WI38 (cell line): ENCODE data around the gene USP6.
"Not testable (repeated sequence)": the region's sequence is repeated elsewhere in the genome, so short reads cannot be mapped to it uniquely, and the experiment has no call there.

ENCODE experiments used
- H3K4me3 ChIP-seq: 2 replicates; pipeline ENCODE4 v1.5.1; 2011; ENCODE audit warnings: low read depth, mild to moderate bottlenecking, control low read depth, low read length
- TF ChIP-seq, protein P1 (sequence below): IDR thresholded peaks from 2 replicates; pipeline ENCODE4 v1.5.1; 2012; ENCODE audit warnings: low read depth, mild to moderate bottlenecking, control low read depth, low read length

The USP6 gene

DNA sequence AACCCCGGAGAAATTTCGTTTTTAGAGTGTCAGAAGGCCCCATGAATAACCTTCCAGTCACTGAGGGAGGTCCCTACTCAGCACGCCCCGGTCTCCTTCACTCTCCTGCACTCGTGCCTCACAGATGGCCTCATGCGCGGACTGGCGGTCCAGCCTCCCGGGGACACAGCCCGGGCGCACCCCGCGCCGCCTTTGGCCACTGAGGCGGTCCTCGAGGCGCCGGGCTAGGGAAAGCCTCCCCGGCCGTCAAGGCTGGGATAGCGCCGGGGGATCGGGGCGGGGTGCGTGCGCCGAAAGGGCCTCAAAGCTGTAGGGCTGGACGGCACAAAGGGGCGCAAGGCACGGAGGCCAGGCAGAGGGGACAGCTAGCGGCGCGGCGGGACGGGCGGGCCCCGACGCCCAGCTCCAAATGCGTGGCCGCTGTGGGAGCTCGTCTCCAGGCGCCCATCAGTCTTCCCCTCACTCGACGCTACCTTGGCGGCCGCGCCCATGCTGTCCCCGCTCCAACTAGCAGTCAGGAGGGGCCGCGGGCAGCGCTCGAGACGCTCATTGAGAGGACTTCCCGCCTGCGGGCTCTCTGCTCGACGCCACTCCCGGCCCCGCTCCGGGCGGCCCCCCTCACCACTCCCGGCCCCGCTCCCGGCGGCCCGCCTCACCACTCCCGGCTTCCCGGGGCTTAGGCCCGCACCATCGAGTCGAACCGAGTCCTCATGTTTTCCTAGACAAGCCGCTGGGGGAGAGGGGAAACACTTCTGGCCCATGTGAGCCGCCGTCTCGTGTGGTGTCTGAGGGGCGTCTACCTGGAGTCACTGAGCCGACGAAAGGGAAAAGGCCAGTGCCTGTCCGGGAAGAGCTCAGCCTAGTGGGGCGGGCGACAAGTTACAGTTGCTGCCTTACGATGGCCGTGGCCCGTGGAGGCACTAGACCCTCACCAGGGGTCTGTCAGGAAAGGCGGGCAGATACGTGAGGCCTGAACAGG lies at the start of gene USP6:
USP6 (plus strand) TSS at position 360 of the 979 bp plus-strand sequence. CDS start 14,336 bp downstream, outside the sequence.
- TF ChIP-seq, protein P1, sequence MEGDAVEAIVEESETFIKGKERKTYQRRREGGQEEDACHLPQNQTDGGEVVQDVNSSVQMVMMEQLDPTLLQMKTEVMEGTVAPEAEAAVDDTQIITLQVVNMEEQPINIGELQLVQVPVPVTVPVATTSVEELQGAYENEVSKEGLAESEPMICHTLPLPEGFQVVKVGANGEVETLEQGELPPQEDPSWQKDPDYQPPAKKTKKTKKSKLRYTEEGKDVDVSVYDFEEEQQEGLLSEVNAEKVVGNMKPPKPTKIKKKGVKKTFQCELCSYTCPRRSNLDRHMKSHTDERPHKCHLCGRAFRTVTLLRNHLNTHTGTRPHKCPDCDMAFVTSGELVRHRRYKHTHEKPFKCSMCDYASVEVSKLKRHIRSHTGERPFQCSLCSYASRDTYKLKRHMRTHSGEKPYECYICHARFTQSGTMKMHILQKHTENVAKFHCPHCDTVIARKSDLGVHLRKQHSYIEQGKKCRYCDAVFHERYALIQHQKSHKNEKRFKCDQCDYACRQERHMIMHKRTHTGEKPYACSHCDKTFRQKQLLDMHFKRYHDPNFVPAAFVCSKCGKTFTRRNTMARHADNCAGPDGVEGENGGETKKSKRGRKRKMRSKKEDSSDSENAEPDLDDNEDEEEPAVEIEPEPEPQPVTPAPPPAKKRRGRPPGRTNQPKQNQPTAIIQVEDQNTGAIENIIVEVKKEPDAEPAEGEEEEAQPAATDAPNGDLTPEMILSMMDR: no peak
- H3K4me3 ChIP-seq: no peak within 1 kb of the TSS

DNA sequence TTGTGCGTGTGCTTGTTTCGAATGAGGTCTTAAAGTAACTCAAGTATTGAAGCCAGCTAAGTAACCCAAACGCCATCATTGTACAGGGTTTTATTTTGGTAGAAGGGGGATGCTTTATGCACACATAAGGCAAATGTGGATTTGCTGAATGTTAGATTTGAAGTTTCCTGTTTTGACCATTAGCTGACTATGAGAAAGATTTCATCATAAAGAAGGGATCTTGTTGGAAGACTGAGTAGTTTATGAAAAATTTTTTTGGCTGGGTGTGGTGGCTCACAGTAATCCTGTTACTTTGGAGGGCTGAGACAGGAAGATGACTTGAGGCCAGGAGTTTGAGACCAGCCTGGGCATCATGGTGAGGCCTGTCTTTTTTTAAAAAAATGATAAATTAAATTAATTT lies 47.6 kb upstream of the USP6 start:
- TF ChIP-seq, protein P1: no peak
- no peak overlapping the region for H3K4me3 ChIP-seq

DNA sequence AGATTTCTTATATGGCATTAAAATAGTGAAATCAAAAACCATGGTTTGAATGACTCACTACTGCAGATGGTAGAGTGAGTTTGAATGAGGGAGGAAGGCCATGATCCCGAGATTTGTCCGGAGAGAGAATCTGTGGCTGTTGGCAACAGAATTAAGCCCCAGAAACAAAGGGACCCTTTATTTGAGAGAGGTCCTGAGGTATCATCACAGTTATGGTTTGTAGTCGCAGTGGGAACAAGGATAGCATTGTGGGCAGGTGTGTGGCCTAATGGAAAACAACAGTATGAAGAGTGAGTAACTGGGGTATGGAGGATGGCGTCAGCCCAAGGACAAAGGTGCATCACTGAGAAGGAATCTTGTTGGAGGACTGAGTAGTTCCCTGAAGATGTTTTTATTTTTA lies 46.1 kb upstream of the USP6 start:
- TF ChIP-seq, protein P1: no peak
- no peak overlapping the region for H3K4me3 ChIP-seq

DNA sequence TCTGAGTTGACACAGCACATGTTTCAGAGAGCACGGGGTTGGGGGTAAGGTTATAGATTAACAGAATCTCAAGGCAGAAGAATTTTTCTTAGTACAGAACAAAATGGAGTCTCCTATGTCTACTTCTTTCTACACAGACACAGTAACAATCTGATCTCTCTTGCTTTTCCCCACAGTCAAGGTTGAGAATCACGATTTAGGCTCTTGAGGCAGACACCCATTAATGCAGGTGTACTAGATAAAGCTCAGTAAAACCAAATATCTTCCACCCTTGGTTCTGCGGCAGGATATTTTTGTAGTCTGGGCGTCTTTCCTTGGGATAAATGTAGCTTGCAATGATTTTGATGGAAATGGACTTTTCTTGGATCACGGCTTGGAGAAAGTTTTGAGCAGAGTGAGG lies 40.4 kb upstream of the USP6 start:
- not testable (repeated sequence) for H3K4me3 ChIP-seq

DNA sequence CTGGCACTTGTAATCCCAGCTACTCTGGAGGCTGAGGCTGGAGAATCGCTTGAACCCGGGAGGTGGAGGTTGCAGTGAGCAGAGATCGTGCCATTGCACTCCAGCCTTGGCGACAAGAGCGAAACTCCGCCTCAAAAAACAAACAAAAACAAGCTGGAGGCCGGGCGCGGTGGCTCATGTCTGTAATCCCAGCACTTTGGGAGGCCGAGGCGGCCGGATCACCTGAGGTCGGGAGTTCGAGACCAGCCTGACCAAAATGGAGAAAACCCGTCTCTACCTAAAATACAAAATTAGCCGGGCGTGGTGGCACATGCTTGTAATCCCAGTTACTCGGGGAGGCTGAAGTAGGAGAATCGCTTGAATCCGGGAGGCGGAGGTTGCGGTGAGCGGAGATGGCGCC lies 38.6 kb upstream of the USP6 start:
- H3K4me3 ChIP-seq: not testable (repeated sequence)

DNA sequence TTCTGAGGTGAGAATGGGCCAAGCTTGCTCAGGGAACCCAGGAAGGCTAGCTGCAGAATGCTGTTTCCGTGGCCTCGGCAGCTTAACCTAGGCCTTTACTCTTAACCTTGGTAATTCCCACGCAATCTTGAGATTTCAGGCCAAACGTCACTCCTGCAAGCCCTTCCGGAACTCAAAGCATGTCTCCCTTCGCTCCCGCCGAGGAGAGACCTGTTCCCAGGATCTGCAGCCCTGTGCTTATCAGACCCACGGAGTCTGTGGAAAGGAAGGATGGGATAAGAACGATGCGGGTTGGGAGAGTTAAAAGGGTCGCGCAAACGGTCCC lies 38.1 kb upstream of the USP6 start:
- peak overlapping the region; percentile 58 for H3K4me3 ChIP-seq
- TF ChIP-seq, protein P1: no peak

DNA sequence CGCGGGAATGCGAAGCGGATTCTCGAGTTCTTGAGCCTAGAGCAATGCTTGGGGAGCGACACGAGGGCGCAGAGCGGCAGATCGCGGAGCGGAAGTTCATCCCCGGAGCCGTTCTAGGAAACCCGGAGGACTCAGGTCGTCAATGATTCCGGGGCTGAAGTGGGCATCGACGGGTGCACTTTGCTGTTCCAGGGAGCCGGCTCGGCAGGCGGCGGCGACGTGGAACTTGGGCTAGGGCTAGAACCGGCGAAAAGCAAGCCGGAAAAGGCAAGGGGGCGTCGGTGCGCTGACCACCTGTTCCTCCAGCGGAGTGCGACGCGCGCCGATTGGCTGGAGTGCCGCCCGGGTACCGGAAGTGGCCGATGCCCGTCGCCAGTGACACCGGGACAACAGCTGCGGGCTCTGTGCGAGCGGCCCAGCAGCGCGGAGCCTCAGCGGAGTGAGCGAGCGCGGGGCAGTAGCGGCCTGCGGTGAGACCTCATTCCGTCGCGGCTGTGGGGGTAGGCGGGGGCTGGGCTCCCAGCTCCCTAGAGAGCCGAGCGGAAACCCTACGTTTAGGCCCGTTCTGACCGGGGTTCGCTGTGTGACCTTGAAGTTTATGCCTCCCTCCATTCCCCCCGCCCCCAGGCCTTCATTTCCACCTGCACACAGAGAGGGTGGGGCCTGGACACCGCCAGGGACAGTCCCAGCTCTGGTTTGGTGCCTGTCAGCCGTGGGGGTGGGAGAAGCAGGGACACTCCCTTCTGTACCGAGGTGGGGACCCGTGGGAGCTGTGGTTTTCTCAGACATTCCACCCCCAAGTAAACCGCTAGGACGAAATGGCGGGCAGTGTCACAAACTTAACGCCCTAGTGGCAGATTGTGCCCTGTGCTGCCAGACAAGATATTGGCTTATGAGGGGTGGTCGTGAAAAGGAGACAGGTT lies 37.5 kb upstream of the USP6 start, which contains the start of gene ZFP3:
ZFP3 (plus strand) TSS at position 362 of the 923 bp plus-strand sequence. CDS start 13,038 bp downstream, outside the sequence.
- H3K4me3 ChIP-seq: peak within 1 kb of the TSS; percentile 58
- TF ChIP-seq, protein P1: no peak

DNA sequence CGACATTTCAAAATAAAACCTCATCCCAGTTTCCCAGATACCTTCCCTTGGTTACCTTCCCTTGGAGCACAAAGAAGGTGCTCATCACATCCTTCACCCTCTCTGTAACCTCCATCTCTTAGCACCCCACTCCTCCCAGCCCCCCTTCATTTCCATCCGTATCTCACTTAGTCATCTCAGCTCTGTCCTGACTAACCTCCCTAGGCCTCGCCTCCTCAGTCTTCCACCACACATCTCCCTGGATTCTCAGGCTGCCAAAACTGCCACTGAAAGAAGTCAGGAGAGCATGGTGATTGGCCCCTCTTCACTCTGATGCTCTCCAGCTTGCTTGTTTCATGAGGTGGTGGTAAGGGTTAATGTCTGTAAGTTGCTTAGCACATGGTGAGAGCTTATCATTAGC lies 35.2 kb upstream of the USP6 start:
- TF ChIP-seq, protein P1: no peak
- H3K4me3 ChIP-seq: no peak overlapping the region
